OCI-LY1 (cell line): ENCODE measurements around the gene TERT.
A peak's percentile ranks its signal among the peaks of the same experiment; 100 is the strongest.

Experiments used
- H2AFZ ChIP-seq: fragments of 200-600 bp; sonication (generic), shearing (Covaris generic); 2 replicates; pipeline ENCODE4 v1.6.0; 2014; ENCODE audit warnings: antibody characterized with exemption, mild to moderate bottlenecking, low read length
- H3F3A ChIP-seq: fragments of 200-600 bp; sonication (generic), shearing (Covaris generic); 2 replicates; pipeline ENCODE4 v1.6.0; 2014; ENCODE audit warnings: mild to moderate bottlenecking, antibody characterized with exemption, low read length, moderate library complexity; ENCODE audit not compliant: insufficient read depth
- H3K27ac ChIP-seq: fragments of 200-600 bp; sonication (generic); 2 replicates; pipeline ENCODE4 v1.5.1; 2014; ENCODE audit warnings: low read length, mixed run types, mild to moderate bottlenecking, low read depth; ENCODE audit not compliant: poor library complexity, severe bottlenecking
- H3K27me3 ChIP-seq: fragments of 200-600 bp; sonication (generic); 2 replicates; pipeline ENCODE4 v1.6.0; 2014; ENCODE audit warnings: antibody characterized with exemption, mild to moderate bottlenecking, low read length, moderate library complexity; ENCODE audit not compliant: insufficient read depth
- H3K36me3 ChIP-seq: fragments of 200-600 bp; sonication (generic); 2 replicates; pipeline ENCODE4 v1.6.1; 2014; ENCODE audit warnings: mild to moderate bottlenecking, antibody characterized with exemption, low read length, moderate library complexity, mixed read lengths; ENCODE audit not compliant: insufficient read depth
- H3K4me1 ChIP-seq: fragments of 200-600 bp; sonication (generic); 2 replicates; pipeline ENCODE4 v1.5.1; 2014; ENCODE audit warnings: mild to moderate bottlenecking, low read length, moderate library complexity; ENCODE audit not compliant: insufficient read depth, severe bottlenecking
- H3K4me2 ChIP-seq: fragments of 200-600 bp; sonication (generic), shearing (Covaris generic); 2 replicates; pipeline ENCODE4 v1.6.1; 2014; ENCODE audit warnings: low read length
- H3K4me3 ChIP-seq: fragments of 200-600 bp; sonication (generic); 2 replicates; pipeline ENCODE4 v1.5.1; 2014; ENCODE audit warnings: low read length, low read depth, mild to moderate bottlenecking, mixed read lengths; ENCODE audit not compliant: poor library complexity, severe bottlenecking
- H3K79me2 ChIP-seq: fragments of 200-600 bp; shearing (Covaris generic); 2 replicates; pipeline ENCODE4 v1.6.1; 2016; ENCODE audit warnings: mixed run types, low read length, mixed read lengths; ENCODE audit not compliant: insufficient read depth
- H3K9ac ChIP-seq: fragments of 200-600 bp; sonication (generic), shearing (Covaris generic); 2 replicates; pipeline ENCODE4 v1.6.1; 2014; ENCODE audit warnings: mild to moderate bottlenecking, low read length, mixed read lengths
- H3K9me2 ChIP-seq: fragments of 200-600 bp; sonication (generic), shearing (Covaris generic); 2 replicates; pipeline ENCODE4 v1.6.1; 2014; ENCODE audit warnings: low read depth, mild to moderate bottlenecking, low read length, mixed read lengths
- H3K9me3 ChIP-seq: fragments of 200-600 bp; shearing (Covaris generic); 2 replicates; pipeline ENCODE4 v1.6.1; 2014; ENCODE audit warnings: low read length, mixed read lengths
- H4K20me1 ChIP-seq: fragments of 200-600 bp; sonication (generic), shearing (Covaris generic); 2 replicates; pipeline ENCODE4 v1.6.0; 2016; ENCODE audit warnings: mild to moderate bottlenecking, low read length; ENCODE audit not compliant: insufficient read depth
- EZH2 ChIP-seq: fragments of 200-600 bp; sonication (generic), shearing (Covaris generic); IDR thresholded peaks from 2 replicates; pipeline ENCODE4 v1.8.0; 2017; ENCODE audit warnings: borderline replicate concordance, mixed run types, mild to moderate bottlenecking, antibody characterized with exemption, low read length, moderate library complexity, mixed read lengths
- TF ChIP-seq, protein P1 (sequence below): fragments of 200-600 bp; sonication (generic), shearing (Covaris generic); IDR thresholded peaks from 2 replicates; pipeline ENCODE4 v1.5.1; 2017; ENCODE audit warnings: mild to moderate bottlenecking, antibody characterized with exemption, low read length, moderate library complexity, mixed read lengths

The TERT gene

DNA sequence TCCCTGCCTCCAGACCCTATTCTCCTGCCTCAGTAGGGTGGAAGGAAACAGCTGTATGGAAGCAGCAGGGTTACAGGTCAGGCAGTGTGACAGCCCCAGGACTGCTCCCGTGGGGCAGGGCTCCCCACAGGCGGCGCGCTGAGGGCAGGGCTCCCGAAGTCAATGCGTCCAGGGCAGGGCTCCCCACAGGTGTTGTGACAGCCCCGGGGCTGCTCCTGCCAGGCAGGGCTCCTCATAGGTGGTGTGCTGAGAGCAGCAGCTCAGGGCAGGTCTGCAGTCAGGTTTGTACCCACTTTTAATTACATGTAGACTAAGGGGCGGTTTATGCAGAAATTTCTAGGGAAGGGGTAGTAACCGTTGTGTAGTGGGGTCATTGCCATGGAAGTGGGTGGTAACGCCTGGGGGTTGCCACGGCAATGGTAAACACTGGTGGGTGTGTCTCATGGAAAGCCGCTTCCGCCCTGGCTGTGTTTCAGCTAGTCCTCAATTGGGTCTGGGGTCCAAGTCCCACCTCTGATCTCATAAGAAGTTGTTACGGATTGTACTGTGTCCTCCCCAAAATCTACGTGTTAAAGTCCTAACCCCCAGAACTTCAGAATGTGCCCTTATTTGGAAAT lies 16.7 kb upstream of the TERT start:
- TF ChIP-seq, protein P1, sequence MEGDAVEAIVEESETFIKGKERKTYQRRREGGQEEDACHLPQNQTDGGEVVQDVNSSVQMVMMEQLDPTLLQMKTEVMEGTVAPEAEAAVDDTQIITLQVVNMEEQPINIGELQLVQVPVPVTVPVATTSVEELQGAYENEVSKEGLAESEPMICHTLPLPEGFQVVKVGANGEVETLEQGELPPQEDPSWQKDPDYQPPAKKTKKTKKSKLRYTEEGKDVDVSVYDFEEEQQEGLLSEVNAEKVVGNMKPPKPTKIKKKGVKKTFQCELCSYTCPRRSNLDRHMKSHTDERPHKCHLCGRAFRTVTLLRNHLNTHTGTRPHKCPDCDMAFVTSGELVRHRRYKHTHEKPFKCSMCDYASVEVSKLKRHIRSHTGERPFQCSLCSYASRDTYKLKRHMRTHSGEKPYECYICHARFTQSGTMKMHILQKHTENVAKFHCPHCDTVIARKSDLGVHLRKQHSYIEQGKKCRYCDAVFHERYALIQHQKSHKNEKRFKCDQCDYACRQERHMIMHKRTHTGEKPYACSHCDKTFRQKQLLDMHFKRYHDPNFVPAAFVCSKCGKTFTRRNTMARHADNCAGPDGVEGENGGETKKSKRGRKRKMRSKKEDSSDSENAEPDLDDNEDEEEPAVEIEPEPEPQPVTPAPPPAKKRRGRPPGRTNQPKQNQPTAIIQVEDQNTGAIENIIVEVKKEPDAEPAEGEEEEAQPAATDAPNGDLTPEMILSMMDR: no peak
- no peak for TF ChIP-seq EZH2
- no peak overlapping the region for H3K4me3 ChIP-seq
- peak overlapping the region; percentile 100 for H3K27ac ChIP-seq
- peaks cover 16% of the 10 kb centered on the region; the same call in 1 of the 2 replicates for H3F3A ChIP-seq
- no peaks in the 10 kb centered on the region for H3K27me3 ChIP-seq
- peaks cover 16% of the 10 kb centered on the region for H3K9me3 ChIP-seq
- H3K4me2 ChIP-seq: no peak overlapping the region
- H3K4me1 ChIP-seq: peaks cover 47% of the 10 kb centered on the region
- H2AFZ ChIP-seq: no peak overlapping the region
- no peaks in the 10 kb centered on the region; the same call in 1 of the 2 replicates for H3K36me3 ChIP-seq
- no peak overlapping the region for H3K9ac ChIP-seq
- H3K9me2 ChIP-seq: no peaks in the 10 kb centered on the region
- no peaks in the 10 kb centered on the region for H4K20me1 ChIP-seq
- H3K79me2 ChIP-seq: no peaks in the 10 kb centered on the region

DNA sequence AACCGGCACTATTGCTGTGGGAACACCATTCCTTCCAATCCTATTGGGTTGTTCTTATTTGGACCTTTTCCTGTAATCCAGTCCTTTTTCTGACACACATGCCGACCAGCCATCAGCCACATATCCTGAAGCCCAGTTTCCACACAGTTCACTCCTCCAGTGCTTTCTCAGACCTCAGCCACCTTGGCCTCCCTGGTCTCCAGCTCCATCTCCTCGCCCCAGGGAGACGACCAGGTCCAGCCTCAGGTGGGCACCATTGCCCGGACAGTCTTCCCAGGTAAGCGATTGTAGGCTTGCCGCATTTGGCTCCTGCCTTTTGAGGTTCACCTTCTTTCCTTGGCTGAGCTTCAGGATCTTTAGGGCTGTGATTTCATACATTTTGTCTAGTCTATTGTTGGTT lies 15.2 kb upstream of the TERT start:
- Histone ChIP-seq H3K9ac (no peak overlapping the region), H3K27ac (no peak overlapping the region), H3K36me3 (no peaks in the 10 kb centered on the region; the same call in 1 of the 2 replicates), H4K20me1 (no peaks in the 10 kb centered on the region), H2AFZ (no peak overlapping the region), H3K4me3 (no peak overlapping the region), H3K4me2 (no peak overlapping the region), H3K9me2 (no peaks in the 10 kb centered on the region), H3F3A (0 out of 2 replicates have a peak, but pooled peaks cover 10% of the 10 kb centered on the region), H3K9me3 (peaks cover 16% of the 10 kb centered on the region), H3K79me2 (no peaks in the 10 kb centered on the region), H3K4me1 (peaks cover 33% of the 10 kb centered on the region), H3K27me3 (no peaks in the 10 kb centered on the region)
- TF ChIP-seq, protein P1: no peak
- TF ChIP-seq EZH2: no peak

- H3K4me2 ChIP-seq: no peak overlapping the region
- no peaks in the 10 kb centered on the region for H3K9me2 ChIP-seq
- H3K27ac ChIP-seq: no peak overlapping the region
- H3K4me3 ChIP-seq: no peak overlapping the region
- H2AFZ ChIP-seq: no peak overlapping the region
- H3K9ac ChIP-seq: no peak overlapping the region
- H3F3A ChIP-seq: 0 out of 2 replicates have a peak, but pooled peaks cover 3% of the 10 kb centered on the region
- H3K79me2 ChIP-seq: no peaks in the 10 kb centered on the region
- TF ChIP-seq EZH2: no peak
- TF ChIP-seq, protein P1: no peak
- no peaks in the 10 kb centered on the region for H3K9me3 ChIP-seq
- peaks cover 12% of the 10 kb centered on the region for H3K4me1 ChIP-seq
- H3K27me3 ChIP-seq: no peaks in the 10 kb centered on the region; the same call in 1 of the 2 replicates
- no peaks in the 10 kb centered on the region for H3K36me3 ChIP-seq
- no peaks in the 10 kb centered on the region for H4K20me1 ChIP-seq
Observed at GRCh38 chr5:1304033-1304432, 9.2 kb upstream of the TERT start.
